ENCODE data around the gene MTURN.

- TF ChIP-seq POLR2A (IDR thresholded peaks at IDR 0.05) (no peak), CTCF (IDR thresholded peaks at IDR 0.05) (no peak)
Measured at GRCh38 chr7:30182814-30183213, 48.0 kb downstream of the MTURN start.

All from adrenal gland (tissue), 5 donors.